ENCODE results near the gene CLDN4.

The CLDN4 gene

DNA sequence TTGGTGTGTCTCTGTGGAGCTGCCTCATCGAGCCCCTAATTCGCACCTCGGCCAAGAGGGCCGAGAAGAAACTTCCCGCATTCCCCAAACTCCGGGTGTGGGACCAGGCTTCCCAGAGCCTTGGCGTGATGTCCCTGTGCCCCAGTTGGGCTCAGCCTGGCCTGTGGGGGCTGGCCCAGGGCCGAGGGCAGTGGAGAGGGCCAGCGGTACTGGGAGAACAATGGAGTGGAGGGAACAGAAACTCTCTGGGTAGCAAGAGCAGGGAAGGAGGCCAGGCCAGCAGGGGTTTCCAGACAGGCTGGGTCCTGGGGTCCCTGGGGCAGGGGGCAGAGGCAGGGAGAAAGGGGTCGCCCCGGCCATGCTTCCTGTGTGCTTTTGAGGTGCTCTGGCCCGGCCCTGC, 46.2 kb downstream of the CLDN4 start:
- DNase-seq, result no peak

DNA sequence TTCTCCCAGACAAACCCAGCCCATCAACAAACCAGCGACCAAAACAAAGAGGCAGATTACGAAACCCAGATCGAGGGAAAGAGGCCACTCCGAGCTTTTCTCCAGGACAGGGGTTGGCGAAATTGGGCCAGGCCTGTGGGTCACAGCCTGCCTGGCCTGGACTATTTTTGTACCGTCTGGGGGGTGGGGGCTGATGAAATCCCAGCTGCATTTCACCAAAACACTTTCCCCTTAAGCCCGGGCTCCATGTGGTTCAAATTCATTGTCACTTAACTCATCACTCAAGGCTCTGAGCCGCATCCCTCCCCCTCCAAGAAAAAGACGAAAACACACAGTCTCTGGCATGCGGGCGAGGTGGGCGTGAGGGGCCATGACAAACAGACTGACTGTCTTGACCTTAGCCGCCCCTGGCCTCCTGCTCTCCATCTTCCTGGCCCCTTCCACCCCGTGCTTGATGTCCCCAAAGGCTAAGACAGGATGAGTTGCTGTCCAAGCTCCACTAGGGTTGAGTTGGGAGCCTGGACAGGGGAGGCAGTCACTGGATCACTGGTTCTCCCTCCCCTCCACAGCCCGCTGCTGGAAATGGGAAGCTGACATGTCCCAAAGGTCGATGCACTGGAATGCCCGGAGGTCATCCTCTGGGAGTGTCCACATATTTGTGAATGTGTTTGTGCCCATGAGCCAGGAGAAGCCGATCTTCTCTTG, 49.3 kb downstream of the CLDN4 start:
- no peak for DNase-seq

DNA sequence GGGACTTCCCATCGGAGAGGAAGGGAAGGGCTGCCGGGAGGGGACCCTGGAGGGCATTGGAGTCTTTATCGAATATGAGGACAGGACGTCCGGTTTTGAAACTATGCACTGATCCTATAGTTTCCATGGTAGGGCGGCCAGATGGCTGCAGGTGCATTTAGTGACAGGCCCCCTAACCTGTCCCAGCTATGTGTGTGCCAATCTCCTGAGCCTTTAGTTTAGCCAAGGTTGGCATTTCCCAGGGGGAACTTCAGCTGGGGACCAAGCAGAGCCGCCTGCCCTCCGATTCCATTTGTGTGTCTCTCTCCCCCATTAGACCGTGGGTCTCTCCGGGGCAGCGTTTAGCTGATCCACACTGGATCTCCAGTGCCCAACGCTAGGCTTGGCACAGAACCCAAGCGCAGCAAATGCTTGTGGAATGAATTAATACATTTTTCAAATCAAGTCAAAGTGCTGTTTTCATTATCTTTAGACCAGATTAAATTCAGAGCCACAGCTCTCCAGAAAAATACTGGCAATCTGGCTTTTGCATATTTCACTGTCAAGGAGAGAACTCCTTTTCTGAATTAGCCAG, 50.0 kb downstream of the CLDN4 start:
- DNase-seq, result no peak

DNA sequence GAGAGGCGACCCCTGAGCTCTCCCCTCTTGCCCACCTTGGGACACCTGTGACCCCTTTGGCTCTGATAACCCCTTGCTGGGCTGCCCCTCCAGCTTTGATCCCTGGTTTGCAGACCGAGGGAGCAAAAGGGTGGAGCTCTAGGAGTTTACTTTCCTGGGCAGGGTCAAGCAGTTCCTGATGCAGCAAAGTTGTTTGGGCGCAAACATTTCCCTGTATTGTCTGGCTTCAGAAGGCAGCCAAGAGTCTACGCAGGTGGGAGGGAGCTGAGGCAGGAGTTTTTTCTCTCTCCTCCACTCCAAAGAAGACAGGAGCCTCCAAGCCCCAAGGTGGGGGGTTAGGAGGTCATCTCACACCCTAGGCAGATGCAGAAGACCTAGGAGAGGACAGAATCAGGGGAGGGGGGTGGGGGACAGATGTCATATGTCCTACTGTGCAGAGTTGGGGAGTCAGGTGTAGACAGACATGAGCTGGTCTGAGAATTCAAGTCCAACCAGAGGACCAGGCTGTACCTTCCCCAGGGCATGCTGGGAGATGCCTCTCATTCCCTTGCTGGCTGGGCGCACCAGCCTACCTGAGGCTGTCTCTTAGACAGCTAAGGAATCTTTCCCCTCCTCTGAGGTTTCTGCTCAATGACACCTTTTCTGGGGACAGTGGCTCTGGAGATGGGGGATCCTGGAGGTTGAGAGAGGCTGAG, 50.7 kb downstream of the CLDN4 start:
- no peak for DNase-seq

- DNase-seq, result no peak
These were observed 51.2 kb downstream of the CLDN4 start for GRCh38 chr7:73882047-73882402.

All from stimulated activated CD4-positive, alpha-beta T cell treated with anti-CD3 and anti-CD28 coated beads, Interleukin-2, amount 100 ng/mL, for 48 hours (primary cell).